Nucleus accumbens (tissue), 56 donors: ENCODE measurements around the gene UBAP2L.
"Not testable (repeated sequence)": the region's sequence is repeated elsewhere in the genome, so short reads cannot be mapped to it uniquely, and the experiment has no call there.

ENCODE experiments used
- DNase-seq, 56 donors: peaks; one replicate each; lab custom pipeline; 2025; lab: John Stamatoyannopoulos, UW

Gene UBAP2L

DNA sequence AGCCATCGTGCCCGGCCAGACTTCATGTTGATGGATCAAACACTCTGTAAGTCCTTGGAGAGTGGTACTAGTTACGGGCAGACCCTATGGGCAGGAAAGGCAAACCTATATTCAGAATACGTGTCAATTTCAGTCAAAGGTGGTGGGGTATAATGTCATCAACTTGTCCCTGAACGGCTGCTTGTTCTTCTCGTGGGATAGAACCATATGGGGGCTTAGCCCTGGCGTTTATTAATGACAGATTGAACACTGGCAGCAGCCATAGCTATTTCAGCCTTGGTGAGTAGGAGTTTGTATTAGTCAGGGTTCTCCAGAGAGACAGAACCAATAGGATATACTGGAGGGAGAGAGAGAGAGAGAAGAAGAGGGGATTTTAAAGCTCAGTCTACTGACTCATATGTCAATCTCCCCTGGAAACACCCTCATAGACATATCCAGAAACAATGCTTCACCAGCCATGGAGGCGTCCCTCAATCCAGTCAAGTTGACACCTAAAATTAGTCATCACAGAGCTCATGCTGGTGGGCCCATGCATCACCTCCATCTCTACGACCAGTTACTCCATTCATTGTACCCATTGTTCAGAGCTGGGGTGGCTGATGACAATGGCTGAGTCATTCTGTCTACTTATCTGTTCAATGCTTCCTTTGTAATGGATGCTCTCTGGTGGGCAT lies 84.0 kb downstream of the UBAP2L start:
- peak in 31 of 56 donors; percentile 3 to 82 (median 37) for DNase-seq

GRCh38 chr1:154306151-154306550 lies 85.4 kb downstream of the UBAP2L start:
- no peak for DNase-seq

GRCh38 chr1:154307670-154308270 lies 87.0 kb downstream of the UBAP2L start:
- DNase-seq: not testable (repeated sequence)

DNA sequence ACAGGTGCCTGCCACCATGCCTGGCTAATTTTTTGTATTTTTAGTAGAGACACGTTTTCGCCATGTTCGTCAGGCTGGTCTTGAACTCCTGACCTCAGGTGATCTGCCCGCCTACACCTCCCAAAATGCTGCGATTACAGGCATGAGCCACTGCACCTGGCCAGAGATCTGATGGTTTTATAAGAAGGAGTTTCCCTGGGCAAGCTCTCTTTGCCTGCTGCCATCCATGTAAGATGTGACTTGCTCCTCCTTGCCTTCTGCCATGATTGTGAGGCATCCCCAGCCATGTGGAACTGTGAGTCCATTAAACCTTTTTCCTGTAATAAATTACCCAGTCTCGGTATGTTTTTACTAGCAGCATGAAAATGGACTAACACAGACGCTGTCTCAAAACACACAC lies 88.4 kb downstream of the UBAP2L start:
- not testable (repeated sequence) for DNase-seq

DNA sequence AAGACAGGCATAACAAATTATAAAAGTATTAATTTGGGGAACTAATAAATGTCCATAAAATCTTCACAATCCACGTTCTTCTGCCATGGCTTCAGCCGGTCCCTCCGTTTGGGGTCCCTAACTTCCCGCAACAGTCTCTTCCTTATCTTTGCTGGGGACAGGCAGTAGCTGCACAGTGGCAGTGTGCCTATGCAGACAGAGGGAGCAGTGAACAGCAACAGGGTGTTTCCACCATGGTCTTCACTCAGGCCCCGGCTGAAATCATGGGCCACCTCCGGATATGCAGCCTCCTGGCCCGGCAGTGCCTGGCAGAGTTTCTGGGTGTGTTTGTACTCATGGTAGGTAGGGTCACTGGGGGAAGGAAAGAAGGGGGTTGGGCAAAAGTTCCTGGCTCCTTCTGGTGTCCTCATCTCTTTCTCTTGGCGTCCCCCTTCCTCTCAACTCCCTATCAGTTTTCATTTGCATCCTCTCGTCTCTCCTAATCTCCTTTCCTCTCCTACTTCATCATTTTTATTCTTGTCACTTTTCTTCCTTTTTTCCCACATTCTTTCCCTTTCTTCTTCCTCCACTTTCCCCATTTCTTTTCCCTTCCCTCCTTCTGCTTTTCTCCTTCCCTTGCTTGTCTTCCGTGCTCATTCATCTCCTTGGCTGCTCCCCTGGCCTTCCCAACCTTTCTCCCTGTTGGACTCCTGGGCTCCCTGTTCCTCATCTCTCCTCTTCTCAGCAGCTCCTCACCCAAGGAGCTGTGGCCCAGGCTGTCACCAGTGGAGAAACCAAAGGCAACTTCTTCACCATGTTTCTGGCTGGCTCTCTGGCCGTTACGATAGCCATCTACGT lies 91.7 kb downstream of the UBAP2L start:
- not testable (repeated sequence) for DNase-seq

DNA sequence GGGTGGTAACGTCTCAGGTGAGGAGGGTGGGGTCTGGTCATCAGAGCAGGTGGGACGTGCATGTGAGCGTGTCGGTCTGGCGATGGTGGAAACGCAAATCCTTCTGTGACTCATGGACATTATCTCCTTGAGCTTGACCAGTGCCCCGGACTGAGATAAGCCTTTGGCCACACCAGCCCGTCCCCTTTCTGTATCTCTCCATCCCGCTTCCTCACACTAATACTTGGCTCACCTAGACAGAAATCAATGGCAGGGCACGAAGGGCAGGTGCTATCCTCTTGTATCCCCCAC lies 92.3 kb downstream of the UBAP2L start:
- DNase-seq: no peak

GRCh38 chr1:154314226-154314625 lies 93.5 kb downstream of the UBAP2L start:
- DNase-seq: not testable (repeated sequence)

DNA sequence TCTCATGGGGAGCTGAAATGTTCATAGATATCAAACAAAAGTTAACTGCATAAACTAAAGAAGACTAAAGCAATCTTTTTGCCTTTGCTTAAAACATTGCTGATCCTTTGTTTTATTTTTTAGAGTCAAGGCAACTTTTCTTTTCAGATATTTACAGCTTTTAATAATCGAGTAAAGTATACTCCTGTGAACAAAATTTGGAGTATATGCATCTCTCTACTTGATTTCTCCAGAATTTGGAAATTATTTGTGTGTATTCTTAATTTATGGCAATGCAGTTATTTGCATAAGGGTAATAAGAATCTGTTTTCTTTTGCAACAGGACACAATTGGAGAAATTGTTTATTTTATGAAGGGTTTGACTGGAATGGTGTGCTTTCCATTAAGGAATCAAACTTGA lies 95.9 kb downstream of the UBAP2L start:
- no peak for DNase-seq

DNA sequence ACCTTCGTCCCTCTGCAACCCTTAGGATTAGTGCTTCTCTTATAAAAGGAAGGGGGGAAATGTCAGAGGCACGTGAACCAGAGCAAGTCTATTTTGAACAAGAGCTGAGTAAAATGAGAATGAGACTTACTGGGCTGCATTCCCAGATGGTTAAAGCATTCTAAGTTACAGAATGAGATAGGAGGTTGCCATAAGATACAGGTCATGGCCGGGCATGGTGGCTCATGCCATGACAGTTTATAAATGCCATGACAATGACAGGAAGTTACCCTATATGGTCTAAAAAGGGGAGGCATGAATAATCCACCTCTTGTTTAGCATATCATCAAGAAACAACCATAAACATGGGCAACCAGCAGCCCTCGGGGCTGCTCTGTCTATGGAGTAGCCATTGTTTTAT lies 97.6 kb downstream of the UBAP2L start:
- no peak for DNase-seq
